SK-MEL-5 (cell line): ENCODE results near the gene CHERP. TPM values are rescaled to one million over a fixed set of nuclear protein-coding genes. Genes with fewer than 3 reads are reported as not detected.

ENCODE experiments used
- DNase-seq: peaks from one replicate; pipeline ENCODE4 v3.0.0-alpha.2; 2016; ENCODE audit warnings: low read depth, low spot score
- in situ Hi-C: cut with HindIII; loops from 2 replicates; pipeline ENCODE4 v1.10.0; 2016; ENCODE audit warnings: low sequenced_read_pairs, high pct_unique_total_duplicates, low pct_unique_long_range_greater_than_20kb
- total RNA-seq: library from RNA; depleted of rRNA; stranded (reverse); fragments of >200 nt; shearing (Covaris generic); gene quantifications from 2 replicates; pipeline ENCODE4 v1.2.3, GENCODE V29; 2014

CHERP gene
- total RNA-seq, 1 experiment from 2014 or later, result 2.0 TPM

GRCh38 chr19:16527971-16528521 lies 14.2 kb downstream of the CHERP start:
- DNase-seq, result peak; percentile 62
- in situ Hi-C loops, result no loop called here

GRCh38 chr19:16527334-16527935 lies 14.8 kb downstream of the CHERP start:
- in situ Hi-C loops, result no loop called here
- no peak for DNase-seq

- in situ Hi-C loops, result no loop called here
- DNase-seq, result no peak
These were observed 16.3 kb downstream of the CHERP start for GRCh38 chr19:16525751-16526481.

GRCh38 chr19:16524991-16525734 lies 17.1 kb downstream of the CHERP start:
- in situ Hi-C loops, result no loop called here
- DNase-seq, result no peak

- in situ Hi-C loops, result no loop called here
- no peak for DNase-seq
These were observed 19.5 kb downstream of the CHERP start for GRCh38 chr19:16522559-16523377.

- DNase-seq, result no peak
- in situ Hi-C loops, result no loop called here
These were observed 20.4 kb downstream of the CHERP start for GRCh38 chr19:16521715-16522289.

- in situ Hi-C loops, result no loop called here
- DNase-seq, result no peak
These were observed 21.1 kb downstream of the CHERP start for GRCh38 chr19:16520986-16521624.

GRCh38 chr19:16520074-16520973 lies 21.9 kb downstream of the CHERP start:
- no peak for DNase-seq
- in situ Hi-C loops, result no loop called here

- DNase-seq, result no peak
- in situ Hi-C loops, result no loop called here
These were observed 23.0 kb downstream of the CHERP start for GRCh38 chr19:16519230-16519687.

GRCh38 chr19:16518483-16519229 lies 23.6 kb downstream of the CHERP start:
- in situ Hi-C loops, result no loop called here
- DNase-seq, result no peak

- no peak for DNase-seq
- in situ Hi-C loops, result no loop called here
These were observed 24.2 kb downstream of the CHERP start for GRCh38 chr19:16518061-16518460.

GRCh38 chr19:16516923-16517610 lies 25.2 kb downstream of the CHERP start:
- DNase-seq, result no peak
- in situ Hi-C loops, result no loop called here

GRCh38 chr19:16516381-16516780 lies 25.9 kb downstream of the CHERP start:
- no peak for DNase-seq
- in situ Hi-C loops, result no loop called here

GRCh38 chr19:16514383-16515019 lies 27.7 kb downstream of the CHERP start:
- in situ Hi-C loops, result no loop called here
- DNase-seq, result no peak
